Retinal pigment epithelial cell (primary cell): ENCODE data around the gene NKX2-2.

Experiments used
- DNase-seq: peaks from one replicate; pipeline ENCODE4 v3.0.0-alpha.2; 2010; ENCODE audit warnings: low read depth
- H3K4me3 ChIP-seq: 2 replicates; pipeline ENCODE4 v1.5.1; 2011; ENCODE audit warnings: mild to moderate bottlenecking, low read length, control low read depth, moderate library complexity
- TF ChIP-seq, protein P1 (sequence below): conservative IDR thresholded peaks from 2 replicates; pipeline ENCODE4 v1.5.1; 2011; ENCODE audit warnings: low read depth, low read length, control low read depth, inconsistent platforms

NKX2-2 gene

DNA sequence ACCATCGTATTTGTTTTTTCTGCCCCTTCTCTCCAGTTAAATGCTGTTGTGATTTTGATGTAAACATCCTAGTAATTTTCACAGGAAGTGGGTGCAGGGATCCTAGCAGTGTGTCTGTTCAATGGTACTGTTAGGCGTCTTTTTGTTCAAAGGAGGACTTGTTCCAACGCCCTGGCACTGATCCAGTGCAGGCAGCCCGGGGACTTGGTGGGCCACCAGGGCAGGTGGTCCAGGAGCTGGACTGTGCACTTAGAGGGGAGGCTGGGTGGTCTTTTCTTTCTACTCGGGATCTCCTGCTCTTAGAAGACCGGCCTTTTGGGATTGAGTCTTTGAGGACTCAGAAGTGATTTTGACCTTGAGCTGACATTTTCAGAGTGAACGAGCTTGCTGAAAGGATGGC, 41.1 kb upstream of the NKX2-2 start:
- no peak overlapping the region for H3K4me3 ChIP-seq
- no peak for DNase-seq
- TF ChIP-seq, protein P1, sequence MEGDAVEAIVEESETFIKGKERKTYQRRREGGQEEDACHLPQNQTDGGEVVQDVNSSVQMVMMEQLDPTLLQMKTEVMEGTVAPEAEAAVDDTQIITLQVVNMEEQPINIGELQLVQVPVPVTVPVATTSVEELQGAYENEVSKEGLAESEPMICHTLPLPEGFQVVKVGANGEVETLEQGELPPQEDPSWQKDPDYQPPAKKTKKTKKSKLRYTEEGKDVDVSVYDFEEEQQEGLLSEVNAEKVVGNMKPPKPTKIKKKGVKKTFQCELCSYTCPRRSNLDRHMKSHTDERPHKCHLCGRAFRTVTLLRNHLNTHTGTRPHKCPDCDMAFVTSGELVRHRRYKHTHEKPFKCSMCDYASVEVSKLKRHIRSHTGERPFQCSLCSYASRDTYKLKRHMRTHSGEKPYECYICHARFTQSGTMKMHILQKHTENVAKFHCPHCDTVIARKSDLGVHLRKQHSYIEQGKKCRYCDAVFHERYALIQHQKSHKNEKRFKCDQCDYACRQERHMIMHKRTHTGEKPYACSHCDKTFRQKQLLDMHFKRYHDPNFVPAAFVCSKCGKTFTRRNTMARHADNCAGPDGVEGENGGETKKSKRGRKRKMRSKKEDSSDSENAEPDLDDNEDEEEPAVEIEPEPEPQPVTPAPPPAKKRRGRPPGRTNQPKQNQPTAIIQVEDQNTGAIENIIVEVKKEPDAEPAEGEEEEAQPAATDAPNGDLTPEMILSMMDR = no peak

DNA sequence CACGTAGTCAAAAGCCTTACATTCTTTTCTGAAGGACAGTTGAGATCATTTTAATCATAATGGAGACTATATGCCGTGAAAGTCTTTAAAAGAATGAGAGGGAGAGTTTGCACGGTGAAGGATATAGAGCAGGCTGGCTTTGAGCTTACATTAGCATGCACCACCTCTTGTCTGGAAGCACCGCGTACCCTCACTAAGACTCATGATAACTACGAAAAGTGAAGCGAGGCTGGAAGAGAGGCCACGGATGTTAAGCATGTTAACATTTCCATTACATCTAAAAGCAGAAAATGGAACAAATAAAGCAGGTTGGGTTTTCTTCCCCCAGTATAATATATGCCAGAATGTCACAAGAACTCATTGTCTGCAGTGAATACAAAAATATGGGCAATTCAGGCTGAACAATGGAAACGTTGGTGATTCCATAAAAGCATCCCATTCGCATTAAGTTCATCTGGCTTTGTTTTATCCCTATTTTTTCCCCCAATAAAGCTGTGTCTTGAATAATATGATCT, 40.6 kb upstream of the NKX2-2 start:
- DNase-seq = no peak
- H3K4me3 ChIP-seq = no peak overlapping the region
- TF ChIP-seq, protein P1 = no peak

DNA sequence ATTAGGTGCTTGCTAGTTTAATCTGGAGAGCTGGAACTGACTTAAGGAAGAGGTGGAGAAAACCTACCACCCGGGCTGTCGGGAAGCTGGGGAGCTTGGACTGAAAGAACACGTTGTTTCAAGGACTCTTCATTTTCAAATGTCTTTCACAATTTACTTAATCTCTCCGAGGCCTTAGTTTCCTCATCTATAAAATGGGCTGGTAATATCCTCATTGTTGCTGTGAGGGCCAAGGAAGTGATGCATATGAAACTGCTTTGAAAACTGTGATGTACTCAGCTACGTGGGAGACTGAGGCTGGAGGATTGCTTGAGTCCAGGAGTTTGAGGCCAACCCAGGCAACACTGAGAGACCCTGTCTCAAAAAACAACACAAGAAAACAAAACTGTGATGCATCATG, 36.7 kb upstream of the NKX2-2 start:
- no peak overlapping the region for H3K4me3 ChIP-seq
- DNase-seq = no peak
- TF ChIP-seq, protein P1 = no peak

DNA sequence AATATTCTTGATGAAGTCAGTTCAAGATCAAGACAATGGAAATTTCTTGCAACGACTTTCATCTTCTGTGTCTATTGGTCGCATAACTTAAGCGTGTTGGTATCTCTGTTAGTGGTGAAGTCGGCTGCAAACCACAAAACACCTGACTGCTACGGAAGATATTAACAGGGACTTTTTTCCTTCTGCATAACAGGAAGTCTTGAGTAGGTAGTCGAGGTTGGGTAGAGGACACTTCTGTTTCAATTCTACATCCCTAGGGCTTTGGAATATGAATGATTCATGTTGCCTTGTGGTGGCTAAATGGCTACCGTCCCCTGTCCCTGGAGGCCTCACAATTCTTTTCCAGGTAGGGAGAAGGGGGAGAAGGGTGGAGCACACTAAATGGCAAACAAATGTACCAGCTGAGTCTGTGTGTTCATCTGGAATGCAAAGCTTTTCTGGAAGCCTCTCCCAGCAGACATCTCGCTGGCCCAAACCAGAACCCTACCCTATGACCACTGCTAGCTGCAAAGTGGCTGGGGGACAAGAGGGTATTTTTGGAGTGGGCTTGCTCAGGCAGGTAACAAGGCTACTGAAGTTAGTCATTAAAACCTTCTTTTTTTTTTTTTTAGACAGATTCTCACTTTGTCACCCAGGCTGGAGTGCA, 34.6 kb upstream of the NKX2-2 start:
- TF ChIP-seq, protein P1 = no peak
- no peak overlapping the region for H3K4me3 ChIP-seq
- DNase-seq = no peak

DNA sequence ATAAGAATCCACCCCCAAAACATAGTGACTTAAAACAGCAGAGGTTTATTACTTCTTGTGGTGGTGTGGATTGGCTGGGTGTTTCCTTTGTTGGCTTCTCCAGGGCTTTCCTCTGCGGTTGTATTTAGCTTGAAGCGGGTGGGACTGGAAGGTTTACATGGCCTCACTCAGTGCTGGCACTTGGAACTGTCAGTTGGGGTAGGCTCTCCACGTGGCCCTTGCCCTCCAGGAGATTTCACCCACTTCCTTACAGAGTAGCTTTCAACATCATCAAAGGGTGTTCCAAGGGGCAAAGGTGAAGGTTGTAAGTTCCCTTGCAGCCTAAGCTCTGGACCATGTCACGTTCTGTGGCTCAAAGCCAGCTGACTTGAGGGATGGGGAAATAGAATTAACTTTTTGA, 32.5 kb upstream of the NKX2-2 start:
- DNase-seq = no peak
- TF ChIP-seq, protein P1 = no peak
- no peak overlapping the region for H3K4me3 ChIP-seq

DNA sequence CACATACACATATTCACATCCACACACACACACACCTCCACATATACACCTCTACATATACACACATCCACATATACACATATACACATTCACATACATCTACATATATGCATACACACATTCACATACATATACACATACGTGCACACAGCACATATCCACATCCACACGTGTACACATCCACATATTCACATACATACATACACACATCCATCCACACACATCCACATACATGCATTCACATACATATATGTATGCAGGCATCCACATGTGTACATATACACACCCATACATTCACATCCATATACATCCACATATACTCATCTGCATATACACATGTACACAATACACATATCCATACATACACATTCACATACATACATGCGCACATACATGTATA, 25.6 kb upstream of the NKX2-2 start:
- DNase-seq = no peak
- H3K4me3 ChIP-seq = no peak overlapping the region
- TF ChIP-seq, protein P1 = no peak

DNA sequence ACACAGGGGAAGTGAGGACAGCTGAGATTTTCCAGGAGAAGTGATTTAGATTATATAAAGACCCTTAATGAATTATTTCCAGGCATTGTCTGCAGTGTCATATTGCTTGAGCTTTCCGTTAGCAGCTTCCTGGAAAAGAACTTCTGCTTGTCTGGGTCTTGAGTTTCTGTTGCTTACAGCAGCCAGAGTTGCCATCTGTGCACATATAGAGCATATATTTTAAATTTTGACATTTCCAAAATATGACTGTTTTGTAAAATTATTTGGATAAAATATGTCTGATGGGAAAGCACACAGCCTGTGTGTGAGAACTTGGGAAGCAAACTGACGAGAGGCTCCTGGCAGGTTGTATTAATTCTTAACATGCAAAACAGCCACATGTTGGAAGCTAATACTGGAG, 21.0 kb upstream of the NKX2-2 start:
- H3K4me3 ChIP-seq = no peak overlapping the region
- TF ChIP-seq, protein P1 = no peak
- DNase-seq = no peak
